Measurements from ENCODE around the gene KIRREL2. TPM values are rescaled to one million over a fixed set of nuclear protein-coding genes. Genes with fewer than 3 reads are reported as not detected.

Gene KIRREL2
- total and polyA plus RNA-seq, 2 of the 8 experiments (the other 6 are each of a cell fraction or from before 2014, with no cell fraction given), result 2.4 to 4.6 TPM

GRCh38 chr19:35848486-35848885, 8.2 kb upstream of the KIRREL2 start:
- Histone ChIP-seq H2BK120ac (replicated peaks; ENCODE audit: low read depth, low read length) (no peak overlapping the region), H3K9ac (replicated peaks in 1 of 4; ENCODE audit: extremely low read depth in 1 of 4, low read depth in 3 of 4, low read length in 3 of 4) (no peak overlapping the region), H3K14ac (ENCODE audit: insufficient read length) (no peak overlapping the region), H3K23ac (ENCODE audit: insufficient read length) (no peak overlapping the region), H3K56ac (replicated peaks; ENCODE audit: insufficient read length, low read depth, low read length) (no peak overlapping the region), H3K4ac (replicated peaks; ENCODE audit: insufficient read length, low read depth, low read length) (no peak overlapping the region), H3K18ac (ENCODE audit: extremely low read depth, low read length) (no peak overlapping the region), H2BK15ac (ENCODE audit: low read length) (no peak overlapping the region), H2BK12ac (ENCODE audit: low read depth, low read length) (no peak overlapping the region), H3K9me3 (ENCODE audit: insufficient read depth in 2 of 2, low read depth in 1 of 2, low read length in 1 of 2) (no peaks in the 10 kb centered on the region), H3K27ac (ENCODE audit: low read depth, low read length) (no peak overlapping the region), H2BK5ac (ENCODE audit: low read depth, low read length) (no peak overlapping the region), H3K79me2 (ENCODE audit: control insufficient read depth in 1 of 2, insufficient read depth in 2 of 2, low read length in 2 of 2) (no peaks in the 10 kb centered on the region), H3K36me3 (ENCODE audit: control insufficient read depth in 2 of 4, insufficient read depth in 4 of 4, low read length in 3 of 4) (no peaks in the 10 kb centered on the region), H3K4me1 (replicated peaks in 1 of 4; ENCODE audit: control insufficient read depth in 3 of 4, insufficient read depth in 4 of 4, low read length in 3 of 4) (peaks cover 0 to 19% (median 9%) of the 10 kb centered on the region in 4 experiments; a peak in 5 of 7 replicates), H3K79me1 (ENCODE audit: low read depth, low read length) (no peaks in the 10 kb centered on the region), H2AK5ac (ENCODE audit: low read depth, low read length) (no peak overlapping the region), H3K27me3 (replicated peaks in 1 of 4; ENCODE audit: control insufficient read depth in 3 of 4, extremely low read depth in 1 of 4, insufficient read depth in 3 of 4, low read length in 3 of 4) (peaks cover 18 to 37% (median 29%) of the 10 kb centered on the region in 4 experiments), H4K91ac (replicated peaks; ENCODE audit: insufficient read length, low read length) (no peak overlapping the region), H2BK20ac (ENCODE audit: low read length) (no peak overlapping the region), H2AFZ (ENCODE audit: low read length) (no peak overlapping the region), H3K23me2 (ENCODE audit: low read depth, low read length) (peaks cover 21% of the 10 kb centered on the region), H3K4me3 (ENCODE audit: extremely low read depth in 1 of 4, insufficient read depth in 2 of 4, low read depth in 3 of 4, low read length in 4 of 4) (no peak overlapping the region), H3K4me2 (ENCODE audit: insufficient read depth in 1 of 2, low read depth in 2 of 2, low read length in 2 of 2) (no peak overlapping the region), H4K5ac (ENCODE audit: insufficient read length, low read depth, low read length) (no peak overlapping the region), H4K20me1 (replicated peaks in 1 of 2; ENCODE audit: control insufficient read depth in 1 of 2, insufficient read depth in 2 of 2, low read length in 2 of 2) (peaks cover 0 to 4% of the 10 kb centered on the region in 2 experiments), H4K8ac (ENCODE audit: extremely low read depth, insufficient read depth, low read length) (0 out of 2 replicates have a peak overlapping the region, but pooled peaks have one; percentile 46)
- WGBS, 2 experiments (ENCODE audit: extremely low coverage in 1 of 2, insufficient coverage in 1 of 2, insufficient read length in 1 of 2, insufficient replicate concordance in 2 of 2, low coverage in 1 of 2, low lambda C conversion rate in 2 of 2, missing lambda C conversion rate in 1 of 2), result 95% methylated on average over 8 of the region's 8 CpGs; no CpG with 5 or more reads in 1 of the 2 experiments
- DNase-seq (ENCODE audit: low read depth in 1 of 2, low spot score in 2 of 2) (no peak), FAIRE-seq (no peak)
- POLR2A ChIA-PET (ENCODE audit: partially characterized antibody), result no interaction called here
- CTCF ChIA-PET (ENCODE audit: partially characterized antibody), result interaction anchor here (0.6 to 1.0 kb wide), 2 partner anchors 8 to 83 kb away, joined by 3 read pairs; no protein-coding TSS in a partner anchor
- TF ChIP-seq MAX (IDR thresholded peaks at IDR 0.05) (no peak), TEAD4 (IDR thresholded peaks at IDR 0.05; ENCODE audit: low read depth, low read length) (no peak), KDM1A (IDR thresholded peaks at IDR 0.05; ENCODE audit: borderline replicate concordance, low read length) (no peak), TCF12 (IDR thresholded peaks at IDR 0.05; ENCODE audit: low read depth, low read length) (no peak), TAF7 (optimal IDR thresholded peaks at IDR 0.05; ENCODE audit: borderline replicate concordance, low read depth, low read length) (no peak), POU5F1 (IDR thresholded peaks at IDR 0.05; ENCODE audit: low read depth, low read length) (no peak), SP4 (IDR thresholded peaks at IDR 0.05; ENCODE audit: low read length) (no peak), ZNF274 (IDR thresholded peaks at IDR 0.05; ENCODE audit: borderline replicate concordance, extremely low read depth, low read length) (no peak), CTBP2 (IDR thresholded peaks at IDR 0.05; ENCODE audit: borderline replicate concordance, insufficient read depth, insufficient read length, low read length) (no peak), CHD1 (IDR thresholded peaks at IDR 0.05; ENCODE audit: low read depth, low read length) (no peak), SAP30 (IDR thresholded peaks at IDR 0.05; ENCODE audit: insufficient read depth, insufficient replicate concordance, low read length) (no peak), CBX8 (IDR thresholded peaks at IDR 0.05; ENCODE audit: borderline replicate concordance, low read depth, low read length) (no peak), BCL11A (IDR thresholded peaks at IDR 0.05; ENCODE audit: low read depth in 2 of 2, low read length in 2 of 2) (no peak), CBX5 (IDR thresholded peaks at IDR 0.05; ENCODE audit: low read depth, low read length) (no peak), SUZ12 (IDR thresholded peaks at IDR 0.05; ENCODE audit: low read length) (no peak)

Measured in H1 (cell line).